Gastrocnemius medialis (tissue), 4 donors: ENCODE data around the gene NPNT.

Source experiments
- CTCF ChIP-seq, 5 experiments: fragments of 450-650 bp in 3 of 5; fragments of 200-600 bp in 2 of 5; sonication (generic) in 2 of 5; IDR thresholded peaks in 4 of 5; conservative IDR thresholded peaks in 1 of 5; 1 replicate in 4 of 5; 2 replicates in 1 of 5; pipeline ENCODE4 v1.5.1; 2016 to 2019; ENCODE audit warnings: antibody characterized with exemption in 5 of 5, mild to moderate bottlenecking in 3 of 5, moderate library complexity in 3 of 5
- POLR2A ChIP-seq, 2 donors: fragments of 450-650 bp; IDR thresholded peaks; one replicate each; pipeline ENCODE4 v1.6.1; 2017; ENCODE audit warnings: antibody characterized with exemption in 2 of 2, mild to moderate bottlenecking in 2 of 2, moderate library complexity in 2 of 2

GRCh38 chr4:105971036-105971435 is 75.8 kb downstream of the NPNT start:
- no peak for TF ChIP-seq CTCF (IDR thresholded peaks at IDR 0.05 in 4 of 5, conservative IDR thresholded peaks at IDR 0.05 in 1 of 5)
- no peak for TF ChIP-seq POLR2A (IDR thresholded peaks at IDR 0.05)
